Measurements from ENCODE around the gene AK4. TPM values are rescaled to one million over a fixed set of nuclear protein-coding genes. Genes with fewer than 3 reads are reported as not detected.

The AK4 gene
- total and polyA plus RNA-seq, 2 donors from 2014 or later: 47.6 to 131 TPM

DNA sequence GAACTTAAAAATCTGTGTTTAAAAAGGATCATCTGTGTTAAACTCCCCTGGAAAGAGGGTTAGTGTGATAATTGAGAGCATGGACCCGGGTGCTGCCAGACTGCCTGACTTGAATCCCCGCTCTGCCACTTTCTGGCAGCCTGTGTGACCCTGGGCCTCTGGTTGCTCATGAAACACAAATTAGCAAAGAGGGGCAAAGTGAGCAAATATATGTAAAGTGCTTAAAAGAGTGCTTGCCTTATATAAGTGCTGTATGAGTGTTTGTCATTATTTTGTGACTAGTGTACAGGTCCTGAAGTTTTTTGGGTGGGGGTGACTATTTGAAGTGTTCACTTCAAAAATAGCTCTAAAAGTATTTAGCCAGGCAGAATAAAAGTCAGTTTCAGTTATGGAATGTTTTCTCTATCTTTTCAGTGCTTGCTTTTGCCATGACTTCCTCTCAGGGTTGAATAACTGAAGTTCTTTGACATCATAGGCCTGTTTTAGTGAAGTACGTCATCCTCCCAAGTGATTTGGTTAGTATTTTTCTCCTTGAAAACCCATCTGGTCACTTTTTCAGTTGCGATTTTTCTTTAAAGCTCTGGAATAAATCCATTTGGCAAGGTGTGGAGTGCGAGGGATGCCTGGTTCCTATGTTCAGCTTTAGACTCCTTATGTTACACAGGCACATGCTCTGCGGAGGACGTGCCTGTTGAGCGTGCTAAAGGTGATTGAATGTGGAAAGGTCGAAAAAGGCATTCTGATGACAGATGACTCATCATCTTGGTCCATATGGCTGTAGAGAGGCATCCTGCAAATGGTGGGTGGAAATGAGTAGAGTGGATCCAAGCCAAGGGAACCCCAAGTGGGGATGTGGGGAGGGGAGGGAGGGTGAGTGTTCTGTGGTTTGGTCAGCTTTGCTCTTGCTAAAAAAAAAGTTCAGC, 47.8 kb downstream of the AK4 start:
- no peak overlapping the region for H3K27ac ChIP-seq (ENCODE audit: low read depth in 2 of 2, low read length in 2 of 2)
- DNase-seq: no peak

DNA sequence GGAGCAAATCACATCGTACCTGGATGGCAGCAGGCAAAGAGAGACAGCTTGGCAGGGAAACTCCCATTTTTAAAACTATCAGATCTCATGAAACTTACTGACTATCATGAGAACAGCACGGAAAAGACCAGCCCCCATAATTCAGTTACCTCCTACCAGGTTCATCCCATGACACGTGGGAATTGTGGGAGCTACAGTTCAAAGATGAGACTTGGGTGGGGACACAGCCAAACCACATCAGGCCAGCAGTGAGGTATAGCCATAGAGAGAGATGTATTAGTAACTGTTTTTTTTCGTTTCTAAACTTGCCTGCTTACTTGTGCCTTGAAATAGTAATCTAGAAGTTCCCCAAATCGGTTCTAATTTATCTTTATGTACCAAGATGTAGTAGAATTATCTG, 48.9 kb downstream of the AK4 start:
- Histone ChIP-seq H3K27ac (ENCODE audit: low read depth in 2 of 2, low read length in 2 of 2) (no peak overlapping the region), H3K27me3 (ENCODE audit: control insufficient read depth, insufficient read depth, low read length) (no peaks in the 10 kb centered on the region), H3K9ac (ENCODE audit: low read length in 3 of 3) (no peak overlapping the region), H3K4me3 (ENCODE audit: low read length in 3 of 3) (no peak overlapping the region), H3K4me1 (ENCODE audit: control insufficient read depth in 2 of 3, insufficient read depth in 2 of 3, low read depth in 1 of 3, low read length in 3 of 3) (peaks cover 0 to 11% (median 6%) of the 10 kb centered on the region in 3 donors), H3K36me3 (ENCODE audit: control insufficient read depth in 2 of 3, insufficient read depth in 3 of 3, low read length in 3 of 3) (peaks cover 0 to 15% (median 0%) of the 10 kb centered on the region in 3 donors), H3K9me3 (ENCODE audit: control insufficient read depth in 2 of 3, insufficient read depth in 1 of 3, low read length in 3 of 3) (no peaks in the 10 kb centered on the region)
- intact Hi-C loops (cut with DNase I): no loop called here
- FAIRE-seq: no peak
- TF ChIP-seq, protein P1, sequence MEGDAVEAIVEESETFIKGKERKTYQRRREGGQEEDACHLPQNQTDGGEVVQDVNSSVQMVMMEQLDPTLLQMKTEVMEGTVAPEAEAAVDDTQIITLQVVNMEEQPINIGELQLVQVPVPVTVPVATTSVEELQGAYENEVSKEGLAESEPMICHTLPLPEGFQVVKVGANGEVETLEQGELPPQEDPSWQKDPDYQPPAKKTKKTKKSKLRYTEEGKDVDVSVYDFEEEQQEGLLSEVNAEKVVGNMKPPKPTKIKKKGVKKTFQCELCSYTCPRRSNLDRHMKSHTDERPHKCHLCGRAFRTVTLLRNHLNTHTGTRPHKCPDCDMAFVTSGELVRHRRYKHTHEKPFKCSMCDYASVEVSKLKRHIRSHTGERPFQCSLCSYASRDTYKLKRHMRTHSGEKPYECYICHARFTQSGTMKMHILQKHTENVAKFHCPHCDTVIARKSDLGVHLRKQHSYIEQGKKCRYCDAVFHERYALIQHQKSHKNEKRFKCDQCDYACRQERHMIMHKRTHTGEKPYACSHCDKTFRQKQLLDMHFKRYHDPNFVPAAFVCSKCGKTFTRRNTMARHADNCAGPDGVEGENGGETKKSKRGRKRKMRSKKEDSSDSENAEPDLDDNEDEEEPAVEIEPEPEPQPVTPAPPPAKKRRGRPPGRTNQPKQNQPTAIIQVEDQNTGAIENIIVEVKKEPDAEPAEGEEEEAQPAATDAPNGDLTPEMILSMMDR (IDR thresholded peaks at IDR 0.05; ENCODE audit: borderline replicate concordance, extremely low read depth, insufficient read depth): no peak
- DNase-seq: no peak

More for the DNA sequence above, 47.8 kb downstream of the AK4 start:
- peaks cover 0 to 5% (median 2%) of the 10 kb centered on the region in 3 donors for H3K4me1 ChIP-seq (ENCODE audit: control insufficient read depth in 2 of 3, insufficient read depth in 2 of 3, low read depth in 1 of 3, low read length in 3 of 3)
- intact Hi-C loops (cut with DNase I): no loop called here
- FAIRE-seq: no peak
- peaks cover 0 to 16% (median 0%) of the 10 kb centered on the region in 3 donors for H3K36me3 ChIP-seq (ENCODE audit: control insufficient read depth in 2 of 3, insufficient read depth in 3 of 3, low read length in 3 of 3)
- H3K9ac ChIP-seq (ENCODE audit: low read length in 3 of 3): no peak overlapping the region
- TF ChIP-seq, protein P1 (IDR thresholded peaks at IDR 0.05; ENCODE audit: borderline replicate concordance, extremely low read depth, insufficient read depth): no peak
- no peaks in the 10 kb centered on the region for H3K9me3 ChIP-seq (ENCODE audit: control insufficient read depth in 2 of 3, insufficient read depth in 1 of 3, low read length in 3 of 3)
- H3K27me3 ChIP-seq (ENCODE audit: control insufficient read depth, insufficient read depth, low read length): no peaks in the 10 kb centered on the region
- H3K4me3 ChIP-seq (ENCODE audit: low read length in 3 of 3): no peak overlapping the region

DNA sequence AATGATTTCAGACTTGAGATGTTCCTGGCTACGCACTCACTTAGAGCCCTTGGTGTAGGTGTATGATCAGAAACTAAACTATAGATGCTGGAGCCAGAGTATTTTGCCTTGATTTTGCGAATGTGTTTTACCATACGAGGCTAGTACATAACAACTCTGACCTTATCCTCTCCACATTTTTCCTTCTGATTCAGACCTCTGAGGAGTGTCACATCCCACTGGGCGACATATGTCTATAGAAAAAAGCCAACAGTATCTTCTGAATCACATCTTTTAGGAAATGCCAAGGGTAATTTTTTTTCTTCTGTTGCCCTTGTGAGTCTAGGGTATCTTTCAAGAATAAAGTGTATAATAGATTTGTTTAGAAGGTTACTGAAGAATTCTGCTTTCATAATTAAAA, 49.6 kb downstream of the AK4 start:
- FAIRE-seq: no peak
- TF ChIP-seq, protein P1 (IDR thresholded peaks at IDR 0.05; ENCODE audit: borderline replicate concordance, extremely low read depth, insufficient read depth): no peak
- no peak overlapping the region for H3K9ac ChIP-seq (ENCODE audit: low read length in 3 of 3)

More for the DNA sequence above, 49.6 kb downstream of the AK4 start:
- peaks cover 0 to 8% (median 0%) of the 10 kb centered on the region in 3 donors for H3K36me3 ChIP-seq (ENCODE audit: control insufficient read depth in 2 of 3, insufficient read depth in 3 of 3, low read length in 3 of 3)
- H3K27ac ChIP-seq (ENCODE audit: low read depth in 2 of 2, low read length in 2 of 2): no peak overlapping the region
- intact Hi-C loops (cut with DNase I): no loop called here
- no peak overlapping the region for H3K4me3 ChIP-seq (ENCODE audit: low read length in 3 of 3)
- no peaks in the 10 kb centered on the region for H3K9me3 ChIP-seq (ENCODE audit: control insufficient read depth in 2 of 3, insufficient read depth in 1 of 3, low read length in 3 of 3)
- peaks cover 0 to 15% (median 6%) of the 10 kb centered on the region in 3 donors for H3K4me1 ChIP-seq (ENCODE audit: control insufficient read depth in 2 of 3, insufficient read depth in 2 of 3, low read depth in 1 of 3, low read length in 3 of 3)
- no peak for DNase-seq
- no peaks in the 10 kb centered on the region for H3K27me3 ChIP-seq (ENCODE audit: control insufficient read depth, insufficient read depth, low read length)

Measured in kidney (tissue), 14 donors.